HG02981 (cell line): Measurements from ENCODE around the gene MRPS10.

ENCODE experiments used
- ATAC-seq: cut with Tn5 transposase; IDR thresholded peaks from one replicate; pipeline ENCODE4 v1.9.1; 2021; ENCODE audit warnings: mild to moderate bottlenecking, moderate library complexity; ENCODE audit not compliant: unreplicated experiment

Gene MRPS10

GRCh38 chr6:42217519-42218367 is at the start of gene MRPS10:
Gene MRPS10 (minus strand): TSS chr6:42217861. CDS start chr6:42217849, 12 bp downstream.
- peak; percentile 90 for ATAC-seq

GRCh38 chr6:42266538-42266937 is 48.9 kb upstream of the MRPS10 start:
- no peak for ATAC-seq

- no peak for ATAC-seq
These were observed 47.3 kb upstream of the MRPS10 start for GRCh38 chr6:42264852-42265390.

- no peak for ATAC-seq
These were observed 46.6 kb upstream of the MRPS10 start for GRCh38 chr6:42264162-42264851.

- no peak for ATAC-seq
These were observed 45.6 kb upstream of the MRPS10 start for GRCh38 chr6:42263165-42263728.

- no peak for ATAC-seq
These were observed 43.3 kb upstream of the MRPS10 start for GRCh38 chr6:42260972-42261371.

GRCh38 chr6:42260396-42260888 is 42.8 kb upstream of the MRPS10 start:
- ATAC-seq = no peak

GRCh38 chr6:42259841-42260395 is 42.3 kb upstream of the MRPS10 start:
- ATAC-seq = no peak

- no peak for ATAC-seq
These were observed 41.6 kb upstream of the MRPS10 start for GRCh38 chr6:42259286-42259685.

- no peak for ATAC-seq
These were observed 40.0 kb upstream of the MRPS10 start for GRCh38 chr6:42257614-42258013.

- no peak for ATAC-seq
These were observed 39.4 kb upstream of the MRPS10 start for GRCh38 chr6:42257063-42257462.

GRCh38 chr6:42255050-42255449 is 37.4 kb upstream of the MRPS10 start:
- no peak for ATAC-seq

GRCh38 chr6:42254505-42254904 is 36.8 kb upstream of the MRPS10 start:
- no peak for ATAC-seq

- ATAC-seq = no peak
These were observed 34.4 kb upstream of the MRPS10 start for GRCh38 chr6:42251911-42252637.

- no peak for ATAC-seq
These were observed 33.8 kb upstream of the MRPS10 start for GRCh38 chr6:42251500-42251899.

- no peak for ATAC-seq
These were observed 32.7 kb upstream of the MRPS10 start for GRCh38 chr6:42250274-42250931.

GRCh38 chr6:42249279-42249678 is 31.6 kb upstream of the MRPS10 start:
- ATAC-seq = no peak

- ATAC-seq = no peak
These were observed 25.4 kb upstream of the MRPS10 start for GRCh38 chr6:42243046-42243445.

GRCh38 chr6:42241915-42242314 is 24.3 kb upstream of the MRPS10 start:
- ATAC-seq = no peak
